ENCODE data around the gene PPP1R13B. TPM values are rescaled to one million over a fixed set of nuclear protein-coding genes. Genes with fewer than 3 reads are reported as not detected.

Gene PPP1R13B
- total RNA-seq, 4 donors from 2014 or later, result 5.6 to 71.6 (median 18.2) TPM

DNA sequence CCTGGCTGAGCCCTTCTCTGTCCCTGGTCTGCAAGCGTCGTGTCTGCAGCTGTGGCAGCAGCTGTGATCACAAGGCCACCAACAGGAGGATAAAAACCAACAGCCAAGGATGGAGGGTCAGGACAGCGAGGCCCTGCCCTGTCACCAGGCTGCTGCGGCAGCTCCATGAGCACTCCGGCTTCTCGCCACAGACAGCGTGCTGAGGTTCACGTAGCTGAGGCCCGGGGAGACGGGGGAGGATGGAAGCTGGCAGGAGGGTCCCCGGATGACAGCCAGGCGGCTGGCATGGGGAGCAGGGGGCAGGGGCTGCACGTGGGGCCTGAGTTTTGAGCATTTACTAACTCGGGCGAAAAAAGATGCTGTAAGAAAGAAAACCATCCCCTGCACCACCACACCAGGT is 137.6 kb downstream of the PPP1R13B start:
- intact Hi-C loops (cut with DNase I; ENCODE audit: low total_unique reads), result no loop called here
- no peak overlapping the region for H3K27ac ChIP-seq
- no peak overlapping the region for H3K4me3 ChIP-seq
- no peak for DNase-seq
- TF ChIP-seq POLR2A (IDR thresholded peaks at IDR 0.05), result no peak
- TF ChIP-seq CTCF (IDR thresholded peaks at IDR 0.05), result no peak
- H3K27me3 ChIP-seq, result no peaks in the 10 kb centered on the region
- no peaks in the 10 kb centered on the region for H3K36me3 ChIP-seq
- no peaks in the 10 kb centered on the region for H3K9me3 ChIP-seq
- H3K4me1 ChIP-seq, result peaks cover 0 to 16% of the 10 kb centered on the region in 2 donors

- Histone ChIP-seq H3K27ac (no peak overlapping the region), H3K4me3 (no peak overlapping the region), H3K27me3 (no peaks in the 10 kb centered on the region), H3K4me1 (peaks cover 0 to 9% of the 10 kb centered on the region in 2 donors), H3K36me3 (no peaks in the 10 kb centered on the region), H3K9me3 (no peaks in the 10 kb centered on the region)
- no peak for DNase-seq
- intact Hi-C loops (cut with DNase I; ENCODE audit: low total_unique reads), result no loop called here
- TF ChIP-seq POLR2A (IDR thresholded peaks at IDR 0.05), result no peak
- TF ChIP-seq CTCF (IDR thresholded peaks at IDR 0.05), result no peak
These were observed 138.6 kb downstream of the PPP1R13B start for GRCh38 chr14:103708750-103709187.

- no peak overlapping the region for H3K27ac ChIP-seq
- peaks cover 0 to 9% of the 10 kb centered on the region in 2 donors for H3K4me1 ChIP-seq
These were observed 139.8 kb downstream of the PPP1R13B start for GRCh38 chr14:103707329-103708263.

DNA sequence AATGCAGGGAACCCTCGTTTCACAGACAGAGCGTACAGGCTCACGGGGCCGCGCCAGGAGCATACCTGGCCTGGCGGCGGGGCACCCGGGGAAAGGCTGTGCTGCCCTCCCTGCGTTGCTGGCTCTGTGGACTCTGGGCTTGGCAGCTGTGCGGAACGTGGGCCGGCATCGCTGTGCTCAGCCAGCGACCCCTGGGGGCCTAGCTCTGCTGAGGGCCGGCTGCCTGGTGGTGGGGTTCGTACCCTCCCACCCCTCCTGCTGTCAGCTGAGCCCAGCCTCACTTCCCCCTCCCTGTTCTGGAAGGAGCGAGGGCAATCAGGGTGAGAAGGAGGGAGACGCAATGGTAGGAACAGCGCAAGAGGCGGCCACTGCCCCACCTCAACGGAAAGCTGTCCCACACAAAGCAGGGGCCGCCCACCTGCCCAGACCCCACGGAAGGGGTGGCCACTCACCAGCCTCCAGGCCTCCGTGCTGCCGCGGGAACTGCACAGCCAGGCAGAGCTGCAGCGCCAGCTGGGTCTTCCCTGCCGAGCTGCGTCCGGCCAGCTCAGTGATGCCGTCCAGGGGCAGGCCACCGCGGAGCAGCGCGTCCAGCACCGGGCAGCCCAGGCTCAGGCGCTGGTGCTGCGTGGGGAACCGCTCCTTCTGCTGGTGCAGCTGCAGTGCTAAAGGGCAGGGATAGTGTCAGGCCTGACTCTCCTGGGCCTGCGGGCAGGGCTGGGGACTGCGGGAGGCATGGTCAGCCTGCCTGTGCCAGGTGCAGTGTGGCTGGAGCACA is 140.6 kb downstream of the PPP1R13B start:
- Histone ChIP-seq H3K36me3 (no peaks in the 10 kb centered on the region), H3K9me3 (no peaks in the 10 kb centered on the region), H3K4me1 (peaks cover 0 to 3% of the 10 kb centered on the region in 2 donors), H3K27ac (peak overlapping the region; percentile 67 to 68), H3K27me3 (no peaks in the 10 kb centered on the region), H3K4me3 (no peak overlapping the region)
- intact Hi-C loops (cut with DNase I; ENCODE audit: low total_unique reads), result no loop called here
- DNase-seq, result no peak
- TF ChIP-seq POLR2A (IDR thresholded peaks at IDR 0.05) (no peak), CTCF (IDR thresholded peaks at IDR 0.05) (no peak)

More at GRCh38 chr14:103707329-103708263, 139.8 kb downstream of the PPP1R13B start:
- H3K4me3 ChIP-seq, result no peak overlapping the region
- no peaks in the 10 kb centered on the region for H3K27me3 ChIP-seq
- no peaks in the 10 kb centered on the region for H3K9me3 ChIP-seq
- TF ChIP-seq CTCF (IDR thresholded peaks at IDR 0.05) (no peak), POLR2A (IDR thresholded peaks at IDR 0.05) (no peak)
- intact Hi-C loops (cut with DNase I; ENCODE audit: low total_unique reads), result no loop called here
- no peaks in the 10 kb centered on the region for H3K36me3 ChIP-seq
- DNase-seq, result no peak
